ENCODE data around the gene KDM5C. TPM values are rescaled to one million over a fixed set of nuclear protein-coding genes. Genes with fewer than 3 reads are reported as not detected.

The KDM5C gene
- total and polyA plus RNA-seq, 2 of the 8 experiments (the other 6 are each of a cell fraction or from before 2014, with no cell fraction given): 42.4 to 82.2 TPM

DNA sequence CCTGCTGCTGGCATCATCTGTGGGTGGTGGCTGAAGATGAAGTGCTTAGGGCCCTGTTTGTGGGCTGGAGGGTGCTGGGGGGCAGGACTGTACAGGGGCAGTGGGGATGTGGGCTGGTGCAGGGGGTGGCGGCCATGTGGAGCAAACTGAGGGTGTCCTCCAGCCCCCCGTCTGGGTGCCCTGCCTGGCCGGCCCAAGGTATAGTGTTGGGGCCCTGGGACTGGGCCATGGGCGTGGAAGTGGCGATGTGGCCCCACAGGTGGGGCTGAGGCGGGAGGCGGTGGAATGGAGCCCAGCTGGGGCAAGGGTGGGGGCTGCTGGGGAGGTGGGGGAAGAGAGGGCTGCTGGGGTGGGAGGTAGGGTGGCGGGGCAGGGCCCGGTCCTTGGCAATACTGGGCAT is 9.5 kb upstream of the KDM5C start:
- Histone ChIP-seq H3K36me3 (ENCODE audit: control insufficient read depth in 2 of 4, insufficient read depth in 4 of 4, low read length in 3 of 4) (no peaks in the 10 kb centered on the region; a peak in 1 of 8 replicates), H3K23ac (ENCODE audit: insufficient read length) (no peak overlapping the region), H2BK20ac (ENCODE audit: low read length) (no peak overlapping the region), H2BK12ac (ENCODE audit: low read depth, low read length) (no peak overlapping the region), H3K14ac (ENCODE audit: insufficient read length) (no peak overlapping the region), H4K8ac (ENCODE audit: extremely low read depth, insufficient read depth, low read length) (no peak overlapping the region), H4K20me1 (replicated peaks in 1 of 2; ENCODE audit: control insufficient read depth in 1 of 2, insufficient read depth in 2 of 2, low read length in 2 of 2) (no peaks in the 10 kb centered on the region), H2BK5ac (ENCODE audit: low read depth, low read length) (no peak overlapping the region), H3K56ac (replicated peaks; ENCODE audit: insufficient read length, low read depth, low read length) (no peak overlapping the region), H3K4me2 (ENCODE audit: insufficient read depth in 1 of 2, low read depth in 2 of 2, low read length in 2 of 2) (no peak overlapping the region), H3K18ac (ENCODE audit: extremely low read depth, low read length) (no peak overlapping the region), H3K23me2 (ENCODE audit: low read depth, low read length) (no peaks in the 10 kb centered on the region), H2BK15ac (ENCODE audit: low read length) (no peak overlapping the region), H3K9ac (replicated peaks in 1 of 4; ENCODE audit: extremely low read depth in 1 of 4, low read depth in 3 of 4, low read length in 3 of 4) (no peak overlapping the region), H3K27me3 (replicated peaks in 1 of 4; ENCODE audit: control insufficient read depth in 3 of 4, extremely low read depth in 1 of 4, insufficient read depth in 3 of 4, low read length in 3 of 4) (no peaks in the 10 kb centered on the region), H4K5ac (ENCODE audit: insufficient read length, low read depth, low read length) (no peak overlapping the region), H3K4ac (replicated peaks; ENCODE audit: insufficient read length, low read depth, low read length) (no peak overlapping the region), H3K27ac (ENCODE audit: low read depth, low read length) (no peak overlapping the region), H3K9me3 (ENCODE audit: insufficient read depth in 2 of 2, low read depth in 1 of 2, low read length in 1 of 2) (no peaks in the 10 kb centered on the region), H2AK5ac (ENCODE audit: low read depth, low read length) (no peak overlapping the region), H4K91ac (replicated peaks; ENCODE audit: insufficient read length, low read length) (no peak overlapping the region), H3K79me2 (ENCODE audit: control insufficient read depth in 1 of 2, insufficient read depth in 2 of 2, low read length in 2 of 2) (no peaks in the 10 kb centered on the region), H3K4me3 (ENCODE audit: extremely low read depth in 1 of 4, insufficient read depth in 2 of 4, low read depth in 3 of 4, low read length in 4 of 4) (no peak overlapping the region), H2AFZ (ENCODE audit: low read length) (no peak overlapping the region), H3K4me1 (replicated peaks in 1 of 4; ENCODE audit: control insufficient read depth in 3 of 4, insufficient read depth in 4 of 4, low read length in 3 of 4) (no peaks in the 10 kb centered on the region), H2BK120ac (replicated peaks; ENCODE audit: low read depth, low read length) (no peak overlapping the region), H3K79me1 (ENCODE audit: low read depth, low read length) (no peaks in the 10 kb centered on the region)
- 93% methylated on average over 5 of the region's 9 CpGs; no CpG with 5 or more reads in 1 of the 2 experiments for WGBS, 2 experiments (ENCODE audit: extremely low coverage in 1 of 2, insufficient coverage in 1 of 2, insufficient read length in 1 of 2, insufficient replicate concordance in 2 of 2, low coverage in 1 of 2, low lambda C conversion rate in 2 of 2, missing lambda C conversion rate in 1 of 2)
- DNase-seq (ENCODE audit: low read depth in 1 of 2, low spot score in 2 of 2): no peak
- CTCF ChIA-PET (ENCODE audit: partially characterized antibody): interaction anchor here (0.6 to 1.0 kb wide), 2 partner anchors 11 to 213 kb away, joined by 3 read pairs; no protein-coding TSS in a partner anchor
- POLR2A ChIA-PET (ENCODE audit: partially characterized antibody): no interaction called here
- FAIRE-seq: no peak
- no peak for TF ChIP-seq HDAC6 (IDR thresholded peaks at IDR 0.05; ENCODE audit: low read depth, low read length)
- no peak for TF ChIP-seq KDM5A (IDR thresholded peaks at IDR 0.05; ENCODE audit: low read length)
- TF ChIP-seq POLR2AphosphoS5 (IDR thresholded peaks at IDR 0.05; ENCODE audit: low read depth, low read length): no peak
- no peak for TF ChIP-seq BCL11A (IDR thresholded peaks at IDR 0.05; ENCODE audit: low read depth in 2 of 2, low read length in 2 of 2)
- TF ChIP-seq CTBP2 (IDR thresholded peaks at IDR 0.05; ENCODE audit: borderline replicate concordance, insufficient read depth, insufficient read length, low read length): no peak
- TF ChIP-seq CHD2 (IDR thresholded peaks at IDR 0.05; ENCODE audit: low read length): no peak
- no peak for TF ChIP-seq CEBPB (IDR thresholded peaks at IDR 0.05; ENCODE audit: low read depth, low read length)
- TF ChIP-seq KDM4A (IDR thresholded peaks at IDR 0.05; ENCODE audit: low read depth, low read length, severe bottlenecking): no peak
- TF ChIP-seq BRCA1 (IDR thresholded peaks at IDR 0.05; ENCODE audit: low read depth, low read length): no peak
- TF ChIP-seq RFX5 (IDR thresholded peaks at IDR 0.05; ENCODE audit: borderline replicate concordance, low read depth, low read length): no peak
- no peak for TF ChIP-seq TBP (IDR thresholded peaks at IDR 0.05; ENCODE audit: low read depth, low read length)
- no peak for TF ChIP-seq CREB1 (IDR thresholded peaks at IDR 0.05)
- TF ChIP-seq PHF8 (conservative IDR thresholded peaks at IDR 0.05; ENCODE audit: low read depth, low read length): no peak
- TF ChIP-seq TAF1 (IDR thresholded peaks at IDR 0.05; ENCODE audit: low read depth, low read length): no peak
- no peak for TF ChIP-seq SUZ12 (IDR thresholded peaks at IDR 0.05; ENCODE audit: low read length)
- no peak for TF ChIP-seq RNF2 (IDR thresholded peaks at IDR 0.05; ENCODE audit: borderline replicate concordance, low read depth, low read length, missing control alignments, poor library complexity, severe bottlenecking)

All from H1 (cell line).